ENCODE results near the gene NUP160.
"Not testable (repeated sequence)": the region's sequence is repeated elsewhere in the genome, so short reads cannot be mapped to it uniquely, and the experiment has no call there.

Gene NUP160

GRCh38 chr11:47847892-47848699, at the start of gene NUP160:
NUP160 (minus strand) TSS chr11:47848350; CDS start chr11:47848318, 32 bp downstream.
- DNase-seq (ENCODE audit: low read depth): peak; percentile 85

- DNase-seq (ENCODE audit: low read depth): no peak
Observed at GRCh38 chr11:47896199-47896598, 48.0 kb upstream of the NUP160 start.

- no peak for DNase-seq (ENCODE audit: low read depth)
Observed at GRCh38 chr11:47895035-47895434, 46.9 kb upstream of the NUP160 start.

- DNase-seq (ENCODE audit: low read depth): not testable (repeated sequence)
Observed at GRCh38 chr11:47892546-47893276, 44.6 kb upstream of the NUP160 start.

GRCh38 chr11:47891886-47892285, 43.7 kb upstream of the NUP160 start:
- DNase-seq (ENCODE audit: low read depth): no peak

- DNase-seq (ENCODE audit: low read depth): no peak
Observed at GRCh38 chr11:47889714-47890441, 41.7 kb upstream of the NUP160 start.

- no peak for DNase-seq (ENCODE audit: low read depth)
Observed at GRCh38 chr11:47887910-47888569, 39.9 kb upstream of the NUP160 start.

GRCh38 chr11:47886096-47886495, 37.9 kb upstream of the NUP160 start:
- DNase-seq (ENCODE audit: low read depth): no peak

- DNase-seq (ENCODE audit: low read depth): not testable (repeated sequence)
Observed at GRCh38 chr11:47882437-47882836, 34.3 kb upstream of the NUP160 start.

- DNase-seq (ENCODE audit: low read depth): no peak
Observed at GRCh38 chr11:47881145-47881544, 33.0 kb upstream of the NUP160 start.

GRCh38 chr11:47879259-47880158, 31.4 kb upstream of the NUP160 start:
- no peak for DNase-seq (ENCODE audit: low read depth)

- not testable (repeated sequence) for DNase-seq (ENCODE audit: low read depth)
Observed at GRCh38 chr11:47875858-47876257, 27.7 kb upstream of the NUP160 start.

- DNase-seq (ENCODE audit: low read depth): no peak
Observed at GRCh38 chr11:47870404-47870803, 22.3 kb upstream of the NUP160 start.

GRCh38 chr11:47869544-47870393, 21.6 kb upstream of the NUP160 start:
- no peak for DNase-seq (ENCODE audit: low read depth)

GRCh38 chr11:47867823-47868222, 19.7 kb upstream of the NUP160 start:
- DNase-seq (ENCODE audit: low read depth): no peak

- DNase-seq (ENCODE audit: low read depth): not testable (repeated sequence)
Observed at GRCh38 chr11:47866892-47867291, 18.7 kb upstream of the NUP160 start.

- no peak for DNase-seq (ENCODE audit: low read depth)
Observed at GRCh38 chr11:47864901-47865300, 16.8 kb upstream of the NUP160 start.

GRCh38 chr11:47863898-47864430, 15.8 kb upstream of the NUP160 start:
- DNase-seq (ENCODE audit: low read depth): no peak

GRCh38 chr11:47863189-47863897, 15.2 kb upstream of the NUP160 start:
- DNase-seq (ENCODE audit: low read depth): no peak

Data from stimulated activated CD8-positive, alpha-beta memory T cell treated with anti-CD3 and anti-CD28 coated beads, Interleukin-12 subunit alpha, Interleukin-12 subunit beta, amount 100 ng/mL, for 4 hours (primary cell).